Fibroblast of mammary gland (primary cell): ENCODE results near the gene RTKN2.
A peak's percentile ranks its signal among the peaks of the same experiment; 100 is the strongest.

Experiments used
- DNase-seq: peaks from one replicate; pipeline ENCODE4 v3.0.0-alpha.2; 2010; ENCODE audit warnings: low read depth
- H3K4me3 ChIP-seq: 2 replicates; pipeline ENCODE4 v1.5.1; 2011; ENCODE audit warnings: low read depth, mild to moderate bottlenecking, low read length, moderate library complexity; ENCODE audit not compliant: control insufficient read depth
- CTCF ChIP-seq: conservative IDR thresholded peaks from 2 replicates; pipeline ENCODE4 v1.5.1; 2011; ENCODE audit warnings: low read depth, low read length, inconsistent platforms; ENCODE audit not compliant: control insufficient read depth, insufficient read depth

Gene RTKN2

GRCh38 chr10:62237966-62238365, 30.7 kb downstream of the RTKN2 start:
- no peak for TF ChIP-seq CTCF
- H3K4me3 ChIP-seq, result no peak overlapping the region
- DNase-seq, result no peak

- no peak for DNase-seq
- H3K4me3 ChIP-seq, result no peak overlapping the region
- no peak for TF ChIP-seq CTCF
These were observed 31.1 kb downstream of the RTKN2 start for GRCh38 chr10:62237506-62237905.

DNA sequence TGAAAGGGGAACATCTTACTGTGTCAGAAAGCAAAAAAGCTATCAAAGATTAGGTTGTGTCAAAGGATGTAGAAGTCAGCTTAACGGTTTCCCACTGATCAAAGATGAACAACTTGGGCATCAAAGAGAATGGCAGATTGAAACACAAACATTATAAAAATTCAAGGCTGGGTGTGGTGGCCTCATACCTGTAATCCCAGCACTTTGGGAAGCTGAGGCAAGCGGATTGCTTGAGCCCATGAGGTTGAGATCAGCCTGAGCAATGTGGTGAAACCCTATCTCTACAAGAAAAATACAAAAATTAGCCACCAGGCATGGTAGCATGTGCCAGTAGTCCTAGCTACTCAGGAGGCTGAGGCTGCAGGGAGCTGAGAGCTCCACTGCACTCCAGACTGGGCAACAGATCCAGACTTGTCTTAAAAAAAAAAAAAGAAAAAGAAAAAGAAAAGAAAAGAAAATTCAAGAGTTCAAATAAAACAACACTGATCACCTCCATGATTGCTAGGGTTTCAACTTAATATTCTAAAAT, 34.5 kb downstream of the RTKN2 start:
- TF ChIP-seq CTCF, result no peak
- H3K4me3 ChIP-seq, result no peak overlapping the region
- no peak for DNase-seq

GRCh38 chr10:62233356-62234076, 35.1 kb downstream of the RTKN2 start:
- TF ChIP-seq CTCF, result no peak
- peak; percentile 28 for DNase-seq
- H3K4me3 ChIP-seq, result no peak overlapping the region

DNA sequence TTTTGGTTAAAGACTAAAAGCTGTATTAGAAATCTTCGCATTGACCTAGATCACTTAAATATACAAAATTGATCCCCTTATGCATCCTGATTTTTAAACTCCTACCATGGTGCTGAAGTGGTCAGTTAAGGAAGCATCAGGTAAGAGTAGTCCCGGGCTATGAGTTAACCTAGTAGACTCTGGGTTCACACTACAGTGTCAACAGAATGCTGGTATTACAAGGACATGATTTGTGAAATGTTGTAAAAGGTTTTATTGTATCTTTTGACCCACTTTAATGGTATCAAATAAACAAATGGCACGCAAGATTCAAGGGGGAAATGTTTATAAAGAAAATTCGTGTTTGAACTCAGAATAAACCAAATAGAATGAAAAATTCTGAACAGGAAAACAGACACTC, 36.8 kb downstream of the RTKN2 start:
- H3K4me3 ChIP-seq, result no peak overlapping the region
- TF ChIP-seq CTCF, result no peak
- no peak for DNase-seq

DNA sequence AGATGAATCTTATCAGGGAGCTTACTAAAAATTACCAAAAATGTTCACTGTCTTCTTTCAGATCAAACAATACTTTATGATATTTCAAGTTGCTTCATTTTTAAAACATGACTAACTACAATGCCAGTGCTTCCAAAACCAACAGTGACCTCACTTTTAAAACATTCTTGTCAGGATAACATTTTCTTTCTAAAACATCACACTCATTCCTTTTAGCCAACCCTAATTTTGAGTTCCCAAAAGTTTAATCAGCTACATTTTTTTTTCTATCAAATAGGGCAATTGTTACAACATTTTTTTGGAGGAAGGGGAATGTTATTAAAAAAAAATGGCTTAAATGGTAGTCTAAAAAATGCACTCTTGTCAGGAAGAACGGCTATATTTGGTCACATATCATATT, 37.3 kb downstream of the RTKN2 start:
- peak; percentile 82 for DNase-seq
- H3K4me3 ChIP-seq, result no peak overlapping the region
- no peak for TF ChIP-seq CTCF
